HCEC 1CT (cell line): ENCODE data around the gene SDF4.
A peak's percentile ranks its signal among the peaks of the same experiment; 100 is the strongest.

ENCODE experiments used
- DNase-seq: peaks from one replicate; pipeline ENCODE4 v3.0.0-alpha.2; 2017

SDF4 gene, protein sequence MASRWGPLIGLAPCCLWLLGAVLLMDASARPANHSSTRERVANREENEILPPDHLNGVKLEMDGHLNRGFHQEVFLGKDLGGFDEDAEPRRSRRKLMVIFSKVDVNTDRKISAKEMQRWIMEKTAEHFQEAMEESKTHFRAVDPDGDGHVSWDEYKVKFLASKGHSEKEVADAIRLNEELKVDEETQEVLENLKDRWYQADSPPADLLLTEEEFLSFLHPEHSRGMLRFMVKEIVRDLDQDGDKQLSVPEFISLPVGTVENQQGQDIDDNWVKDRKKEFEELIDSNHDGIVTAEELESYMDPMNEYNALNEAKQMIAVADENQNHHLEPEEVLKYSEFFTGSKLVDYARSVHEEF

DNA sequence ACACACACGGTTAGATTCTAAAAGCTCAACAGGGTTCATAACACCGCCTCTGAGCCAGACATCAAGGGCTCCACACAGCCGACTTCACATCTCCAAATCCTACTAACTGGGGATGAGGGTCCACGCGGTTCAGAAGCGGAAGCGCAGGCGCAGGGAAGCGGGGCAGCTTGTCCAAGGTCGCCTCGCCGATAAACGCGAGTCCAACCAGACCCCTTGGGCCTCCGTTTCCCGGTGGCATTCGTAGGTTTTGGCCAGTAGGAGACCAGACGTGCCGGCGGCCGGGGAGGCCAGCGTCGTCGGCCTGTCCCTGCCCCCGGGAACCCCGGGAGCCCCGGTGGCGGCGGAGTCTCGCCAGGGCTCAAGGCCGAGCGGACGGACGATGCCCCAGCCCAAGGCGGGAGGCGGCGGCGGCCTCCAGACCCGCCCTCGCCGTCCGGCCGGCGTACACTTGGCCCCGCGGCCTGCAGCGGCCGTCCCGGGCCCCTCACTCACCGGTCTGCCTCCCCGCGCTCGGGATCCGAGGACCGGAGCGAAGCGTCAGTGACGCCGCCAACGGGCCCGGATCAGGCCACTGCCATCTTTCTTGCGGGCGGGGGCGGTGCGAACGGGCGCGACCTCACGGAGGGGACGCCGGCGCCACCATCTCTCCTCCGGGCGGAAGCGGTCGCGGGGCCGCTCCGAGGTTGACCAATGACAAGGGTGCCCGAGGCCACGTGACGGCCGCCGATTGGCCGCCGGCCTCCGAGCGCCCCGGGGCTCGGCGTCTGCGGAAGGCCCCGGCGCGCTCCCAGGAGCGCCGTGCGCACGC is at the start of gene SDF4:
SDF4 (minus strand) TSS at position 602 of the 808 bp plus-strand sequence. CDS start 3,229 bp downstream, outside the sequence.
- peak; percentile 98 for DNase-seq

DNA sequence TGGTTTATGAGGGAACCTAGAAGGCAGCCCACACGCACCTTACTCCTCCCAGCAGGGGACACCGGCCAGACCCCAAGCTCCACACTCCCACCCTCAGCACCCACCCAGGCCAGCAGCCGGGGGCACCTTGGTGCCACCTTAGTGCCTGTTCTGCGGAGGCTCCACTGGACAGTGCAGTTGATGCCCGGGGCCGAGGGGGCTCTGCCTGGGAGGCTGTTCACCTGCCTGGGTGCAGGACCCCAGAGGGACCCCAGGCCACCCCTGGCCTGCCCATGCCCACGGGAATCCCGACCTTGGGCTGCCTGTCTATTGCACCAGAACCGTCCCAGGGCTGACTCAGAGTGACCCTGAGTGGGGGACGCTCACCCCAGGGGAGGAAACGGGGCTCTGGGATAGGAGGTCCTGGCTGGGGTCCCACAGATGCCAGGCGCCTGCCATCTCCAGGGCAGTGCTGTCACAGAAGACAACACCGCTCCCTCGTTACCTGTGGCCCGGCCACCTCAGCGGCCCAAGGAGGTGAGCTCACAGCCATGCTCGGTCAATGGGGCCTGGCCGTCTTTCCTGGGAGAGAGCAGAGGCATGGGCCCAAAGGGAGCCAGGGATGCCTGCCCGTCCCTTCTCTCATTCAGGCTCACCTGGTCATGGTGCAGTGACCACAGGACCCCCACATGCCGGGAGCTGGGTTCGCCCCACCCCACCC is 49.1 kb upstream of the SDF4 start:
- no peak for DNase-seq

DNA sequence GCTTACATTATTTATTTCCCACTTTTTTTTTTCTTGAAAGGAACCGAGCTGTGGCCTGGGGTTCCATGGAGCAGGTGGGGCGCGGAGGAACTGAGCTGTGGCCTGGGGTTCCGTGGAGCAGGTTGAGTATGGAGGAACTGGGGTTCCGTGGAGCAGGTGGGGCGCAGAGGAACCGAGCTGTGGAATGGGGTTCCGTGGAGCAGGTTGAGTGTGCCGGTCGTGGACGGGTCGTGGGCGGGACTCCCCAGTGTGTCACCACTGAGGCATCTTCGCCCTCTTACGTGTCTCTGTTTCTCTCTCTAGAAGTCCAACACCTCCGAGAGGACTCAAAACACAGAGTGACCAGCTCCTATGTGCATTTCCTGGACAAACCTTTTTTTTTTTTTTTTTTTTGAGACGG is 47.2 kb upstream of the SDF4 start:
- no peak for DNase-seq

DNA sequence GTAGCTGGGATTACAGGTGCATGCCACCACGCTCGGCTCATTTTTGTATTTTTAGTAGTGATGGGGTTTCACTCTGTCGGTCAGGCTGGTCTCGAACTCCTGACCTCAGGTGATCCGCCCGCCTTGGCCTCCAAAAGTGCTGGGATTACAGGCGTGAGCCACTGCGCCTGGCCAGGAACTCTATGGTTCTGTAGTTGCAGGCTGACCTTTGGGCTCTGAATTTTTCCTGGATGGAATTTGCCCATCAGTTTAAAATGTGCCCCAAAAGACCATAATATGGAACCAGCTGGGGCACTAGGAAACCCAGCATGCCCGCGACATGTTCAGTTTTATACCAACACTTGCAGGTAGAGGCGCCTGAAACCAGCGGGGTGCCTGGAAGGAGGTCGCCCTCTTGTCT is 46.8 kb upstream of the SDF4 start:
- no peak for DNase-seq

DNA sequence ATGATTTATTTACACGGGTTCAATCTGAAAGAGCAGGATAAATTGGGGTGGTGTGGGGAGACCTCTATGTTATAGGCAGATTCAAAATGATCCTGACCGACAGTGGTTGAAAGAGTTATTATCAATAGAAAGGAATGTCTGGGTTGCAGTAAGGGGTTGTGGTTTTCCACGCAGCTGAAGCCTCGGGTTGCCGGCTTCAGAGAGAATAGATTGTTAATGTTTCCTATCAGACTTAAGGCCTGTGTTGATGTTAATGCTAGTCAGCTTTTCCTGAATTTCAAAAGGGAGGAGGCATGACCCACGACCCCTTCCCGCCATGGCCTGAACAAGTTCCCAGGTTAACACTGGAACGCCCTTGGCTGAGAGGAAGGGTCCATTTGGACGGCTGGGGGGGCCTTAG is 44.0 kb upstream of the SDF4 start:
- DNase-seq: no peak

DNA sequence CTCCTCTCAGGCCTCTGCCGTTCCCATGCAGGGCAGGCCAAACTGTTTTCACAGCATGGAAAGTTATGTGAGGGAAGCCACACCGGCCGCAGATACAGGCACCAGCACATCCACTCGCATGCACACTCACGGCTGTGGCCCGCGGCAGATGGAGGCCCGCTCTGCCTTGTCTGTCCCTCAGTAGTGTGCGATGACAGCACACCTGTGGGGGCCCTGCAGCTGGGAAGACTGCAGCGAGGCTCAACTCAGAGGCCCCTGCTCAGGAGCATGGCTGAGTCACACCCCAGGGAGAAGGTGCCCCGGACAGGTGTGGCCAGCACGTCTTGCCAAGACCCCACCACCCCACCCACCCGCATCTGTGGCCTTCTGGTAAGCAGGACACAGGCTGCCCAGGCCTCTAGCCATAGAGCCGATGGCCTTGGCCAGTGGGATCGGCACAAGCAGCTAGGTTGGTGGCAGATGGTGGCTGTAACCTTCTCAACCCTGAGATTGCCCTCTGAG is 43.2 kb upstream of the SDF4 start:
- no peak for DNase-seq

DNA sequence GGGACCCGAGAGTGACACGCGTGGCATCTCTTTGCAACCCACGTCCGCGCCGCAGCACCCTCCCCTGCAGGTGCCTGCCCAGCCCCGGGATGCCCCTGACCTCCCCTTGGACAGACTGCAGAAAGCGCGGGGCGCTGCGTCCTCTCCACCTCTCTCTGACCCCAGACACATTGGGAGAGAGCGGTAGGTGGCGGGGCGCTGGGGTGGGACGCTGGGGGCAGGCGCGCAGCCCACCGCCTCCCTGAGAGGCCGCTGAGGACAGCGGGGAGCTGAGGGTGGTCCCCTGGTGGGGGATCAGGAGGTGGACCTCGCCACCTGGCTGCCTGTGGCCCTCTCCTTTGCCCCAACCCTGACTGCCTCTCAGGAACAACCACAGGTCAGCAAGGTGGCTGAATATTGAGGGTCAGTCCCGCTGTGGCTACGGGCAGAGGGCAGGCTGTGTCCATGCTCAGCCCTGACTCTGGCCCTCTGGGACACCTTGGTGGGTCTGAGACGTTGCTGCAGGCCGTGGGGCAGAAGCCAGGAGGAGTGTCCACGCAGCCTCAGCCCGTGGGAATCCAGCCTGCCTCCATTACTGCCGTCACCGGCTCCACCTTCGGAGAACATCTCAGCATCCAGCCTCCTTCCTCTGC is 42.6 kb upstream of the SDF4 start:
- DNase-seq: no peak

DNA sequence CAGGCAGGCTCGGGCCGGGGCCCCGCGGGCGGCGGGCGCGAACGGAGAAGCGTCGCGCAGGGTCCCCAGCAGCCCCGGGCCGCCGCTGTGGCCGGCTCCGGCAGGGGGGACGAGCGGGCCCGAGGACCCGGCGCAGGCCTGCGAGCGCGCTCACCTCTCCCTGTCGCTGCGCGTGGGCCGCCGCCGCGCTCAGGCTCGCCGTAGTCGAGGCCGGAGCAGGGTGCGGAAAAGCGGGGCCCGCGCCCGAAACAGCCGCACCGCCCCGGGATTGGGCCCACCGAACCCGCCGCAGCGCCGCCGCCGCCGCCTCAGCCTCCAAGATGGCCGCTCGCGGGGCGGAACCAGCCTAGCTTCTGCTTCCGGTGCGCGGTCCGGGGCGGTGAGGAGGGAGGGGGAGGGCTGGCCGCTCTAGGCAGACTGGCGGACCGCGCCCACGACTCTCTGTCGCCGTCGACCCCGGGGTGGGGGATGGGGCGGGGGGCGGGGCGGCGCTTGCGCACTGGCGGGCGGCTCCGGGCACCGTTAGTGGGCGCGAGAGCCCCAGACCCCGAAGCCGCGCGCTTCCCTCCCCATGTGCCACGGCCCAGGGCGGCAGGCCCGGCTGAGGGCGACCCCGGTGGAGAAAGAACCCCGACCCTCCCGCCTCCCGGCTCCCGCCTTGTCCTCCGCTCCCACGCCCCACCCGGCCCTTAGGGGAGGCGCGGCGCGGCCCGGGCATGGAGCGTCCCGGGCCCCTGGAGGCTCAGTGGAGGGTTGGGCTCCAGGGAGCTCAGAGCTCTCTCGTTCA is 41.9 kb upstream of the SDF4 start, which contains the start of gene UBE2J2:
UBE2J2 (minus strand) TSS at position 343 of the 787 bp plus-strand sequence. CDS start 5,862 bp downstream, outside the sequence.
- DNase-seq: peak; percentile 91

DNA sequence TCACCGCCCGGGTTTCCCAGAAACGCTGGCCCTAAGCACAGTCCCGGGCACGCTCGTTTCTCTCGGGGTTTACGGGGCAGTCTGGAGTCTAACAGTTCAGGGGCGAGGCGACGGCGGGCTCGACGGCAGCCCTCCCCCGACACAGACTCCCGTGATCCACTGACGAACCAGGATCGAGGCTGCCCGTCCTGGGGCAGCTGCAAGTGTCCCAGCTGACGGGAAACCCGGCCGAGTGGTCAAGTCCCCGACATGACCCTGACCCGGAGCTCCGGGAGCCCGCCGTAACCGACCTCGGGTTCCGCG is 41.4 kb upstream of the SDF4 start:
- DNase-seq: no peak

DNA sequence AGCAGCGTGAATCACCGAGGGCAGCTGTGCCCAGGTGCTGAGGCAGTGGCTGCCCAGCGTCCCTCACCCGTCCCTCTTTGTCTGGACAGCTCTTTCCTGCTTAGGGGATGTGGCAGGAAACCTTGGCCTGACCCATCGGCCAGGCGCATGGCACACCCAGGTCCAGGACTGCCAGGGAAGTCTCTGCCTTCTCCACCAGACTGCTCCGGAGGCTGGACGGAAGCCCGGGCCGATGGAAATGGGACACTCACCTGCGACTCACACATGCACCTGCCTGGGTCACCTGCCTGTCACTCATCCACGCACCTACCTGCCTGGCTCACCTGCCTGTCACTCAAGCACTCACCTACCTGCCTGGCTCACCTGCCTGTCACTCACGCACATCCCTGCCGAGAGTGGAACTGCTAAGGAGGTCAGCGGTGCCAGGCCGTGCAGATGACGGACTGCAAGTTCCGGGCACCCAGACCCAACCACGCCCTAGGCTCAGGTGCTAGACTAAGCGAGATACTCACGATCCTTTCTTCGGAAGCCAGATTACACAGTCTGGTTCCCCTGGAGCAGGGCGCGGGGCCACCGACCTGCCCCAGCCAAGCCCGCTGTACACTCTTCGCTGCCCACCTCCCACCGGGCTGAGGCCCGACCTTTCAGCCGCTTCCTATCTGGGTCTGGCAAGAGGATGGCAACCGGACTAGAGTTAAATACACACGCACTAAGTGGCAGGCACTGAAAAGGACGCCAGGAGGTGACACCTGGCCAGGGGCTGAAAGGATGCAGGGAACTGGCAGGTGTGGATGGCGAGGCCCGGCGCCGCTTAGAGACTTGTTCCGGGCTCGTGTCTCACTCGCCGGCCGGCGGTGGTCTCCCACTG is 40.8 kb upstream of the SDF4 start:
- no peak for DNase-seq

DNA sequence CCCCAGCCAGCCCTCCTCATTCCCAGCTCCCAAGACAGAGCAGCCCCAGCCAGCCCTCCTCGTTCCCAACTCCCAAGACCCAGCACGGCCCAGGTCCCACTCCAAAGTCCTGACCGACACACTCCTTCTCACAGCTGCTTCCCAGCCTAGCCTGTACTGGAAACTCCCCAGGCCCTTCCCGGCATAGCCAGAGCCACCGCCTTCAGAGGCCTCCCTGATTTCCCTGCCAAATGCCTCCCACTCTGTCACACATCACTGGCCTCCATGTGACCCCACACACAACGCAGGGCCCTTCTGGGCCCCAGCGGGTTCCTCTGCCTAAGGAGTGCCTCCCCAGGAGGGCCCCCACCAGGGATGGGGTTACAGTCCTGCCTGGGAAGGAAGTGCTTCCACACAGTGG is 39.0 kb upstream of the SDF4 start:
- no peak for DNase-seq

DNA sequence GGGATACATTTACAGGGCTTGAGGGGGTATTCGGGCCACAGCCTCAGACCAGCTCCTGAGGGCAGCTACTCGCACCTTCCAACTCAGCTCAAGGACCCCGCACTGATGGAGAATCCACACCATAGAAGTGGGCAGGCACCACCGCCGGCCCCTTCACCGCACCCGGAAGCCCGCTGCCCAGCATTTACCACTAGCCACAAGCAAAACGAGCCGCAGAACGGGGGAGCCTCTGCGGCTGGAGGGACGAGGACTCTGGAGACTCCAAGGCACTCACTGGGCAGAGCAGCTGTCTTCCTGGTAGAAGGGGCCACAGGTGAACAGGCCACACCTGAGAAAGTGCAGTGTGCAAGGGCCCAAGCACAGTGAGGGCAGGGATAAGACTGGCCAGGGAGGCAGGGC is 36.5 kb upstream of the SDF4 start:
- DNase-seq: no peak

DNA sequence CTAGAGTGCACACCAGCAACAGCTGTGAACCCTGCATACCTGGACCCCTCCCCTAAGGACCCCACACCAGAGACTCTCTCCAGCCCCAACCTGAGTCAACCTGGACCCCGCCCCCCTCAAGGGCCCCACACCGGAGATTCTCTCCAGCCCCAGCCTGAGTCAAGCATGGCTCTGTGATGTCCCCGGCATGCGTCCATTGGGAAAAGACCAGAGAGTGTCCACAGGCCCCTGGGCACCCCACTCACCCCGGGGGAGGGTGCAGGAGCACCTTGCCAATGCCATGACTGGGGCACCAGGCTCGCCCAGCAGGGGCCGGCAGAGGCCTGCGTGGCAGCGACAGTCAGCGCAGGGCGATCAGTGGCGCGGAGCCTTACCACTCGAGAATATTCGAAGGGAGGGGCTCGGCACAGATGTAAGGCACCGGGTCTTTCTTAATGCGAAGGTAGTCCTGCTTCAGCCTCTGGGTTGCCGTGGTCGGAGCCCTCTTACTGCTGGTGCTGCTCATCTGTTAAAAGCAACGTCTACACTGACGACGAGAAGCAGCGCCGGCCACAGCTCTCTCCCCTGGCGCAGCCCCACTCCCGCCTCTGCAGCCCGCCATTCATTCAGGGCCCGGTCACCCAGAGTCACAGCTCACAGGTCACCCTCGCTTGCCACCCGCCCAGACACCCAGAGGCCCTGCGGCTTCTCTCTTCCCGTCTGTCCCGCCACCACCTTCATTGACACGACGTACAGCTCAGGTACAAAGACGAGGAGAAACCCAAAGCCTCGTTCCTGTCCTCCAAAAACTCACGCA is 35.9 kb upstream of the SDF4 start:
- DNase-seq: no peak

DNA sequence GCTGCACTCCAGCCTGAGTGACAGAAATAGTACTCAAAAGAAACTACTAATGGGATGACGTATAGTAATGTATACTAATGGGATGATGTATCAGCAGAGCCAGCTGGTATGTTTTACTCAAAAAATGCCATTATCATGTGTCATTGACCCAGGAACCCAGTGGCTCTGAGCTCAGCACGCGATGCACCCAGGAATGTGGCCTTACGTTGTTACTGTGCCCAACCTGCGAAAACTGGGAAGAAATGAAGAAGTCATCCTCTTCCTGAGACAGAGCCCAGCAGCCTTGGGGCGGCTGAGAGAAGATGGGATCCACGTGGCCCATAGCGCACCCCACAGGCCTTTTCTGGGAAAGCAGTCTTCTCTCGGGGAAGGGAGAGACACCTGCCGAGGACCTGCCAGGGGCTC is 33.1 kb upstream of the SDF4 start:
- peak; percentile 100 for DNase-seq

DNA sequence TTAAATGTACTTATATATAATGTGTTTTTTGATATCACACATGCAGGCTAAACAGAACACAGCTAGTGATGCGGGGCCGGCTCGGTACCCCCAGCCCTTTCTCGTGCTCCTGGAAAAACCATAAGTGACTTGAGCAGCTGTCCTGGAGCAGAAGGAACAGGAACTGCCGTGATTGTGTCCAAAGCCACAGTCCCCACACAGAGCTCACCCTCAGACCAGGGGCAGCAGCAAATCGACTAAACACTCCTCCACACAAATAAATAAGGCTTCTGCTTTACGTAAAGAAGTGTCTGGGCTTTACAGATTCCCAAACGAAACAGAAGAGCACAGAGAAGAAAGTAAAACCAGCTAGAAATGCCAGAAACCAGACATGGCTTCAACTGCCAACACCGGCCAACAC is 32.2 kb upstream of the SDF4 start:
- no peak for DNase-seq

DNA sequence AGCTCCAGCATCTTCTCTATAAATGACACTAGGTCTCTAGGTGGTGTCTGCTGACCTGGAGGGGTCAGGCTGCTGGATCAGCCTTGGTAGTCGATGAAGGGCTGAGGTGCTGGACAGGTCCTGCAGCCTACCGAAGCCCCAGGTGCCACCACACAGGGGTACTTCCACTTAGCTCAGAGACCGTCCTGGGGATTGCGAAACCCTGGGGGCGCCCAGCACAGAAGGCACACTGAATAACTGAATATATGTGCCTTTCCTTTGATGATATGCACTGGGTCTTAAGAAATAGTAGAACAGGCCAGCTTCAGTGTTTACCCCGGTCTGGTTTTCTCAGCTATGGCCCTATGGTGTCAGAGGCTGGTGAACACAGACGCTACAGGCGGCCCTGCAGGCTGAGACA is 31.0 kb upstream of the SDF4 start:
- no peak for DNase-seq

DNA sequence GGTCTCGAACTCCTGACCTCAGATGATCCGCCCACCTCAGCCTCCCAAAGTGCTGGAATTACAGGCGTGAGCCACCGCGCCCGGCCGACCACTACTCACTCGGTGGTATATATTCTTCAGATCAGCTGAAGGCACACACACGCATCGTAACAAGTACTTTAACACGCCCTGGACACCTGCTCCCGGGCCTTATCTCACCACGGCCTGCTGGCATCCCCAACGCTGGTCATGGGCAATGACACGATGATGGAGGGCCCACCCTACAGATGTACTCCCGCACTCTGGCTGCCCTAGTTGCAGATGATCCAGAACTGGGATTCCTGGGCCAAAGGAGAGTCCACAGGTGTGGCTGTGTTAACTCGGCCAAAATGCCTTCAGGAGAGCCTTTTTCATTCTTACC is 30.3 kb upstream of the SDF4 start:
- DNase-seq: no peak

DNA sequence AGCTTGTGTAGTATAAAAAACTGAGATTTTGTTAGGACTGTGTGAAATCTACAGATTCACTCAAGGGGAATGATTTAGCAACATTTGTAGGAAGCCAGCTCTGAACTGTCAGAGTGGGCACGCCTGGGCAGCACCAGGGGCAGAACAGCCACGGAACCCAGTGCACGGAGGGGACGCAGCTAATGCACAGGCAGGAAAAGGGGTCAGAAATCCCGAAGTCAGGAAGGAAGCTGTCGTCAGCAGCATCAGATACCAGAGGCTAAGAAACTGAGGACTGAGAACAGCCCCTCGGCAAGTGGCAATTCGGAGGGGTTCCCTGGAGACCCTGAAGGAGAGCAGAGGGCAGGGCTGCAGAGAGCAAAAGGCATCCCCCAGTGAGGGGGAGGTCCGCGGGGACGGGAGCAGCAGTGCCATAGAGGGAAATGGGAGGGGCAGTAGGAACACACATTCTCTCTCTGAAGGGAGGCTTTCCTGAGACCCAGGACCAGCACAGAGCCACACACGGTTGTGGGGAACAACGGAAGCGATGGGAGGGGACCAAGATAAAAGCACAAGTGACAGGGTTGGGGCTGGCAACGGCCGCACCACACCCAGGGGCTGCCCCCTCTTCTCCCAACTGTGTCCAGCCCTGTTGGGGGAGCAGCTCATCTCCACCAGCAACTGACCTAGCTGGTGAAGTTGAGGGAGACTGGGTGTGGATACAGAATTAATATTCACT is 29.2 kb upstream of the SDF4 start:
- DNase-seq: no peak

DNA sequence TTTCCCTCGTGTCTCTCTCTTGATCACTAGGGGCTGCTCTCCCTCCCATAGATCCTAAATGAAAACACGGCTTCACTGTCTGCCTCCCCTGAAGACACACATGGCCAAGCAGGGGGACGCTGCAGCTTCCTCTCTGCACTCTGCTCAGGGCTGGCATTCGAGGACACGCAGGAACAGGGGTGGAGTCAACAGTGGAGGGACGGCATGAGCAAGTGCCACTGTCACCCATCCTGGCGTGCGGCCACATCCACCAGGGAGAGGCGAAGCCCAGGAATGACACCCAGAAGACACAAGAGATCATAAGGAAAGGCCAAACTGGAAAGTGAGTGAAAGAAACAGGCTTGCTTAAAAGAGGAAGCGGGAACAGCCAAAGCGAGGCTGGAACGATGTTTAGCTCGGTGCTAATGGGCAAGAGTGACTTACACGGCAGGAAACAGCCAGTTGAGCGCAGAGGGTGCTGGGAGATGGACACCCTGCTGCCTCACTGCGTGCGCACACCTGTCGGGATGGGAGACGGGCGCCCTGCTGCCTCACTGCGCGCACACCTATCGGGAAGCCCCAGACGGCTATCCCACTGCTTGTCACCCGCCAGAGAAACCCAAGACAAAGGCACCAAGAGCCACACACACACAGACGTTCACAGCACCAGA is 28.3 kb upstream of the SDF4 start:
- no peak for DNase-seq
